Activated CD4-positive, alpha-beta T cell treated with anti-CD3 and anti-CD28 coated beads, Interleukin-2, Interleukin-6, amounts not matched to agents 100 ng/mL and 50 ng/mL, durations not matched to agents 16 hours and 8 hours (primary cell): ENCODE results near the gene AUTS2.
A peak's percentile ranks its signal among the peaks of the same experiment; 100 is the strongest.

ENCODE experiments used
- DNase-seq: peaks from one replicate; pipeline ENCODE4 v3.0.0-alpha.2; 2020

Gene AUTS2

GRCh38 chr7:69736126-69736810 lies 138.0 kb downstream of the AUTS2 start:
- DNase-seq: no peak

- peak; percentile 35 for DNase-seq
Observed at GRCh38 chr7:69738396-69738951, 140.2 kb downstream of the AUTS2 start.

GRCh38 chr7:69739190-69739589 lies 140.9 kb downstream of the AUTS2 start:
- peak; percentile 83 for DNase-seq

- DNase-seq: no peak
Observed at GRCh38 chr7:69739931-69740431, 141.7 kb downstream of the AUTS2 start.

GRCh38 chr7:69742237-69742636 lies 144.0 kb downstream of the AUTS2 start:
- no peak for DNase-seq

GRCh38 chr7:69743436-69743835 lies 145.2 kb downstream of the AUTS2 start:
- DNase-seq: no peak

GRCh38 chr7:69744026-69744425 lies 145.8 kb downstream of the AUTS2 start:
- DNase-seq: no peak

- no peak for DNase-seq
Observed at GRCh38 chr7:69746383-69746782, 148.1 kb downstream of the AUTS2 start.

GRCh38 chr7:69747144-69747543 lies 148.9 kb downstream of the AUTS2 start:
- DNase-seq: no peak

GRCh38 chr7:69748530-69748929 lies 150.3 kb downstream of the AUTS2 start:
- no peak for DNase-seq

GRCh38 chr7:69749372-69749979 lies 151.2 kb downstream of the AUTS2 start:
- DNase-seq: no peak

- no peak for DNase-seq
Observed at GRCh38 chr7:69749994-69750393, 151.7 kb downstream of the AUTS2 start.

- no peak for DNase-seq
Observed at GRCh38 chr7:69751026-69751425, 152.8 kb downstream of the AUTS2 start.

GRCh38 chr7:69753981-69754380 lies 155.7 kb downstream of the AUTS2 start:
- no peak for DNase-seq

GRCh38 chr7:69754476-69754875 lies 156.2 kb downstream of the AUTS2 start:
- no peak for DNase-seq

GRCh38 chr7:69756235-69756634 lies 158.0 kb downstream of the AUTS2 start:
- no peak for DNase-seq

GRCh38 chr7:69757528-69757927 lies 159.3 kb downstream of the AUTS2 start:
- no peak for DNase-seq

GRCh38 chr7:69757981-69758430 lies 159.7 kb downstream of the AUTS2 start:
- DNase-seq: no peak

- DNase-seq: no peak
Observed at GRCh38 chr7:69759373-69759772, 161.1 kb downstream of the AUTS2 start.

GRCh38 chr7:69761290-69761922 lies 163.1 kb downstream of the AUTS2 start:
- DNase-seq: no peak

GRCh38 chr7:69762821-69763352 lies 164.6 kb downstream of the AUTS2 start:
- no peak for DNase-seq

GRCh38 chr7:69763513-69763912 lies 165.2 kb downstream of the AUTS2 start:
- no peak for DNase-seq

- no peak for DNase-seq
Observed at GRCh38 chr7:69764147-69764546, 165.9 kb downstream of the AUTS2 start.
